Embryonic facial prominence (tissue), 1 donor: ENCODE data around the gene RXFP3.
"Not testable (repeated sequence)": the region's sequence is repeated elsewhere in the genome, so short reads cannot be mapped to it uniquely, and the experiment has no call there.

Experiments used
- DNase-seq: peaks from one replicate; pipeline ENCODE4 v3.0.0-alpha.2; 2016; ENCODE audit errors: extremely low spot score

RXFP3 gene

GRCh38 chr5:33934176-33934575, 2.0 kb upstream of the RXFP3 start:
- no peak for DNase-seq

GRCh38 chr5:33936004-33936380, 194 bp upstream of the RXFP3 start:
- peak; percentile 12 for DNase-seq

DNA sequence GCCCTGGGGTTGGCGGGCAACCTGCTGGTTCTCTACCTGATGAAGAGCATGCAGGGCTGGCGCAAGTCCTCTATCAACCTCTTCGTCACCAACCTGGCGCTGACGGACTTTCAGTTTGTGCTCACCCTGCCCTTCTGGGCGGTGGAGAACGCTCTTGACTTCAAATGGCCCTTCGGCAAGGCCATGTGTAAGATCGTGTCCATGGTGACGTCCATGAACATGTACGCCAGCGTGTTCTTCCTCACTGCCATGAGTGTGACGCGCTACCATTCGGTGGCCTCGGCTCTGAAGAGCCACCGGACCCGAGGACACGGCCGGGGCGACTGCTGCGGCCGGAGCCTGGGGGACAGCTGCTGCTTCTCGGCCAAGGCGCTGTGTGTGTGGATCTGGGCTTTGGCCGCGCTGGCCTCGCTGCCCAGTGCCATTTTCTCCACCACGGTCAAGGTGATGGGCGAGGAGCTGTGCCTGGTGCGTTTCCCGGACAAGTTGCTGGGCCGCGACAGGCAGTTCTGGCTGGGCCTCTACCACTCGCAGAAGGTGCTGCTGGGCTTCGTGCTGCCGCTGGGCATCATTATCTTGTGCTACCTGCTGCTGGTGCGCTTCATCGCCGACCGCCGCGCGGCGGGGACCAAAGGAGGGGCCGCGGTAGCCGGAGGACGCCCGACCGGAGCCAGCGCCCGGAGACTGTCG, 976 bp downstream of the RXFP3 start:
- no peak for DNase-seq

GRCh38 chr5:33937707-33938506, 1.7 kb downstream of the RXFP3 start:
- no peak for DNase-seq

- DNase-seq = no peak
Measured at GRCh38 chr5:33938507-33938796, 2.3 kb downstream of the RXFP3 start.

DNA sequence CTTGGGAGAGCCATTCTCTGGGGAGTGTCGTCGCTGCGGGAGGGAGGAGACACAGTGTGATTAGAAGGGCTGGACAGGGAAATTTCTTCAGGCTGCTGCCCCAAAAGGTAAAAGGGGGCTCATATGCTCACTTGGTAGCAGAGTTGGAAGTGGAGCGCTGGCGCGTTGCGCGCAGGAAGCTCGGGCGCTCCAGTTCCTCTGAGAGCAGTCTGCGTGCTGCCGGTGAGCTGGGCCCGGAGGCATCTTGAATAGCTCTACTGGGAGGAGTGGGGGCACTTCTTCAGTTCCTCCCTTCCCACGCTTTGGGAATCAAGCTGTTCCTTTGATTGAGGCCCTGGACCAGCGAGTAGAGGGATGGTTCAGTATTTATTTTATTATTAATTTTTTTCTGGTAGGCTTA, 2.7 kb downstream of the RXFP3 start:
- no peak for DNase-seq

GRCh38 chr5:33939556-33940262, 3.5 kb downstream of the RXFP3 start:
- no peak for DNase-seq

DNA sequence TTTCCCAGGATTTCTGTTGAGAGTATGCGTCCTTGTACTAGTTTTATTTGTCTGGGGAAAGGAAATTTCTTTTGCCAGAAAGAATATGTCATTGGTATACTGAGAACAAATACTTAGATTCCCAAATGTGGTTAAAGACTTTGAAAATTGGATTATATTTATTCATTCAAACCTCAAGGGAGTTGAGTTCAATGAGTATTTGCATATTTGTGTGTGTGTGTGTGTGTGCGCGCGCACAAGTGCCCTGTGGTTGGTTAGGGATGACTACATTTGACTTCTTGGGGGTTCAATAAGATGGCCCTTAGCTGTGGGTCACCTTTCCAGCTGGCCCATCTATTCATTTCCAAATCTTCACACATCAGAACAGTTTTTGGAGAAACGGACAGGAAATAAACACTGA, 4.9 kb downstream of the RXFP3 start:
- no peak for DNase-seq

GRCh38 chr5:33944543-33945132, 8.5 kb downstream of the RXFP3 start:
- DNase-seq = no peak

GRCh38 chr5:33952175-33952574, 16.0 kb downstream of the RXFP3 start:
- DNase-seq = not testable (repeated sequence)

DNA sequence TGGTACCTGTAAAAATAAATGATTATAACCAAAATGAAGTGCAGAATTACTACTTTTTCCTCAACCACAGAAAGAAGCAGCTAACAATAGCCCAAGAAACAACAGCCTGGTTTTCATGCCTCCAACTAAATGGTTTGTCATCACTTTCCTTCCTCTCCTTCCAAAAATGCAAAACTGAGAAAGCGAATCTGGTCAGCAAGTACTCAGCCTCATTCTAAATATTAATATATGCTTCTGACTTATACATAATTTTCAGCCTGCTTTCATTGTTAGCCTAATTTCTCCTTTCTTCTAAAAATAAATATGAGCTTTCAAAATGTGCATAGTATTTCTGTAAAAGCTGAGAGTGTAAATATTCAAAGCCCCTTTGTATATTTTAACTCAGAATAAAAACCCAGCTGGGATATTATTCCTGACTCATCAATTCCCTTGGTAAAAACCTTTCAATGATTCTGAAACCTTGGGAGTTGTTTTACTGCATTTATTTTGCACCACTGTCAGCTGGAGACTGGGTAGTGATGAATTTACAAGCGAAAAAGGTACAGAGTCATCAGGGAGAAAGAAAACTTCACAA, 21.5 kb downstream of the RXFP3 start:
- DNase-seq = no peak

GRCh38 chr5:33958176-33958575, 22.0 kb downstream of the RXFP3 start:
- DNase-seq = no peak

DNA sequence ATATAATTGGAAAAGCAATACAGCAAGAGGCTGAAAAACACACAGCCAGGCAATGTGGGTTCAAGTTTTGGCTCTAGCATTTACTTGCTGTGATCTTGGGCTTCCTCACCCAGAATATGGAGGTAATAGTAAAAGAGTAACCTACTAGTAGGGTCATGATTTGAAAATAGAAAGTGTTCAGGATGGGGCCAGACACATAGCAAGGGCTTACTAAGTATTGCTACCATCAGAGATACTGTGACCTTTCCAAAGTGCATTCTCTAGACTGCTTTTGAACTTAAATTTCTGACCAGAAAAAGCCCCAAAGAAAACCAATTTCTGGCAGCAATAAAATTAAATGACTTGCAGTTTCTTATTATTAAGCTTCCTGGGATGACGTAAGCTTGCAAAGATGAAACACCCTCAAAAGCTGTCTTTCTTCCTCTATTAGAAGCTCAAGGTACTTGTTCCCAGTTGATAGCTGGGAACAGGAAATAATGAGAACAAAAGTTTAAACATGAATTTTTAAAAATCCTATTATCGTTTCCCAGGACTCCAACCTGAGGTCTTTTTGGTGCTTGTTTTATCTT, 28.0 kb downstream of the RXFP3 start:
- no peak for DNase-seq

DNA sequence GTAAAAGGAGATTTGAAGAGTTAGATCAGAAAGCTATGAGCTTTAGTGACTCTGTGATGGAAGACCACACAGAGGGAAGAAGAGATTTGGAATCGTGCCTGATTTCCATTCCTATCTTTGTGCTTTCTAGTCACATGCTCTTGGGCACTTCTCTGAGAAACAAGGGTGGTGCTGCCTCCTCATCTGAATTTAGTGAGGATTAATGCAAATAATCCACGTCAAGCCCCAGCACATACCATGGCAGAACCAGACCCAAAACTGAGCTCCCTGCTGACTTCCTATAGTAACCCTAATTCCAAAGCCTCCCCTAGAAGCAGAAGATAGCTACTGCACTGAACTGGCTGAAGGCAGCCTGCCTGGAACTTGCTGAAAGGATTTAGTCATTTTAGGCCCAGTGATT, 30.6 kb downstream of the RXFP3 start:
- DNase-seq = no peak

- DNase-seq = no peak
Measured at GRCh38 chr5:33968211-33969005, 32.2 kb downstream of the RXFP3 start.

GRCh38 chr5:33969572-33970452, 33.6 kb downstream of the RXFP3 start:
- peak; percentile 50 for DNase-seq

GRCh38 chr5:33973271-33973670, 37.1 kb downstream of the RXFP3 start:
- no peak for DNase-seq

DNA sequence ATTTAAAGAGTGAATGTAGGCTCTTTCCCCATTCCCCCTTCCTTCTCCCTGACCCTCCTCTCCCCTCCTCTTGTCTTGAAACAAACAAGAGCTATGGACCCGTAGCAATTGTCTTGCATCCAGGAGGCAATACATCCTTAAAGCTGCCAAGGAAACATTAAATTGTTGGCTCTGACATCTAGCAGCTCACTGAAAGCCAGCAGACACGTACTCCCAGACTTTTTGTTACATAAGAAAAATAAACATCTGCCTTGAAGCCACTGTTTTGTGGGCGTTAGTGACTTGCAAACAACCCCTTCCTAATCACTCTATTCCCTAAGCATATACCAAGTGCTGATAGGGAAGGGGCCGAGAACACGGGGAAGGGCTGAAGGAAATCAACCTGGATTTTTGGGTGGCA, 39.7 kb downstream of the RXFP3 start:
- DNase-seq = no peak

GRCh38 chr5:33976307-33976706, 40.1 kb downstream of the RXFP3 start:
- no peak for DNase-seq

DNA sequence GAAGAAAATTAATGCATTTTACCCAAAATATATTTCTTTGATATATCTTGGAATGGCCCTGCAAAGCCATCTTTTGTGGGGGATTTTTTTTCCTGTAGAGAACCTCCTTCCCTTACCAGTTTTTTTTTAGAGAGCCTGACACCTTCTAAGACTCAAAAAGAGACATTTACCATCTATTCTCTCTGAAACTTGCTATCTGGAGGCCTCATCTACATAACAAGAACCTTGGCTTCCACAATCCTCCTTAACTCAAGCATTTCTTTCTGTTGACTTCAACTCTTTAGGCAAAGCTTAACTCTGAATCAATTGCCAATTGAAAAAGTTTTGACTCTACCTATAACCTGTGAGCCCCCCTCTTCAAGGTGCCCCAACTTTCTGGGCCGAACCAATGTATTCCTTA, 42.1 kb downstream of the RXFP3 start:
- DNase-seq = no peak
